ENCODE data around the gene CRB1.

Gene CRB1

GRCh38 chr1:197424380-197424779 is 156.3 kb downstream of the CRB1 start:
- no peak overlapping the region for H3K4me3 ChIP-seq
- DNase-seq = no peak
- no peak for TF ChIP-seq CTCF (IDR thresholded peaks at IDR 0.05)
- intact Hi-C loops (cut with DNase I; ENCODE audit: low total_unique reads) = no loop called here
- H3K4me1 ChIP-seq = no peaks in the 10 kb centered on the region
- no peaks in the 10 kb centered on the region for H3K36me3 ChIP-seq
- no peaks in the 10 kb centered on the region for H3K27me3 ChIP-seq
- no peak overlapping the region for H3K27ac ChIP-seq
- H3K9me3 ChIP-seq = no peaks in the 10 kb centered on the region

GRCh38 chr1:197429372-197429771 is 161.3 kb downstream of the CRB1 start:
- Histone ChIP-seq H3K36me3 (no peaks in the 10 kb centered on the region), H3K4me1 (no peaks in the 10 kb centered on the region), H3K9me3 (no peaks in the 10 kb centered on the region), H3K27me3 (no peaks in the 10 kb centered on the region), H3K4me3 (no peak overlapping the region), H3K27ac (no peak overlapping the region)
- TF ChIP-seq CTCF (IDR thresholded peaks at IDR 0.05) = no peak
- intact Hi-C loops (cut with DNase I; ENCODE audit: low total_unique reads) = no loop called here
- no peak for DNase-seq

DNA sequence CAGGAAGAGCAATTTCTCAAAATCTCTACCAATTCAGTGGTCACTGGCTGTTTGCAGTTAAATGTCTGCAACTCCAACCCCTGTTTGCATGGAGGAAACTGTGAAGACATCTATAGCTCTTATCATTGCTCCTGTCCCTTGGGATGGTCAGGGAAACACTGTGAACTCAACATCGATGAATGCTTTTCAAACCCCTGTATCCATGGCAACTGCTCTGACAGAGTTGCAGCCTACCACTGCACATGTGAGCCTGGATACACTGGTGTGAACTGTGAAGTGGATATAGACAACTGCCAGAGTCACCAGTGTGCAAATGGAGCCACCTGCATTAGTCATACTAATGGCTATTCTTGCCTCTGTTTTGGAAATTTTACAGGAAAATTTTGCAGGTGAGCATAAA is 167.2 kb downstream of the CRB1 start:
- H3K36me3 ChIP-seq = no peaks in the 10 kb centered on the region
- no peaks in the 10 kb centered on the region for H3K27me3 ChIP-seq
- H3K9me3 ChIP-seq = no peaks in the 10 kb centered on the region
- no peak overlapping the region for H3K4me3 ChIP-seq
- DNase-seq = no peak
- intact Hi-C loops (cut with DNase I; ENCODE audit: low total_unique reads) = no loop called here
- TF ChIP-seq CTCF (IDR thresholded peaks at IDR 0.05) = no peak
- H3K27ac ChIP-seq = no peak overlapping the region
- no peaks in the 10 kb centered on the region for H3K4me1 ChIP-seq

DNA sequence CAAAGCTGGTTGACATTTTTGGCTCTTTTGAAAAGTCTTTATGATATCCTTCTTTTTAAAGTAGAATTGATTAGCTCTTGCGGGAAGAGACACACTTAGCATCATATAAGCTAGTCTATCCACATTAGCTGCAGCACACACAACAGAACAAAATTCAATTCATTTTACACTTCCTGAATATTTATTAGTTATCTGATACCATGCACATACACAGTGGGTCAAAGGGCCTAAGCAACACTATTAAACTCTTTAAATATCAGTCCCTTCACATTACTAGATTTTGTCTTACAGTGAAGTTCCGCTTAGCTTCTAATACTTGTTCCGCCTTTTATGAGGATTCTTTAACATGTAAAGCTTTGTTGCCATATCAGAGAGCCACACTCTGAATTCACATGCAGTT is 169.5 kb downstream of the CRB1 start:
- no peak overlapping the region for H3K4me3 ChIP-seq
- intact Hi-C loops (cut with DNase I; ENCODE audit: low total_unique reads) = no loop called here
- TF ChIP-seq CTCF (IDR thresholded peaks at IDR 0.05) = no peak
- no peaks in the 10 kb centered on the region for H3K9me3 ChIP-seq
- no peaks in the 10 kb centered on the region for H3K36me3 ChIP-seq
- no peak for DNase-seq
- H3K27me3 ChIP-seq = no peaks in the 10 kb centered on the region
- H3K4me1 ChIP-seq = peaks cover 0 to 15% (median 2%) of the 10 kb centered on the region in 4 donors
- no peak overlapping the region for H3K27ac ChIP-seq

DNA sequence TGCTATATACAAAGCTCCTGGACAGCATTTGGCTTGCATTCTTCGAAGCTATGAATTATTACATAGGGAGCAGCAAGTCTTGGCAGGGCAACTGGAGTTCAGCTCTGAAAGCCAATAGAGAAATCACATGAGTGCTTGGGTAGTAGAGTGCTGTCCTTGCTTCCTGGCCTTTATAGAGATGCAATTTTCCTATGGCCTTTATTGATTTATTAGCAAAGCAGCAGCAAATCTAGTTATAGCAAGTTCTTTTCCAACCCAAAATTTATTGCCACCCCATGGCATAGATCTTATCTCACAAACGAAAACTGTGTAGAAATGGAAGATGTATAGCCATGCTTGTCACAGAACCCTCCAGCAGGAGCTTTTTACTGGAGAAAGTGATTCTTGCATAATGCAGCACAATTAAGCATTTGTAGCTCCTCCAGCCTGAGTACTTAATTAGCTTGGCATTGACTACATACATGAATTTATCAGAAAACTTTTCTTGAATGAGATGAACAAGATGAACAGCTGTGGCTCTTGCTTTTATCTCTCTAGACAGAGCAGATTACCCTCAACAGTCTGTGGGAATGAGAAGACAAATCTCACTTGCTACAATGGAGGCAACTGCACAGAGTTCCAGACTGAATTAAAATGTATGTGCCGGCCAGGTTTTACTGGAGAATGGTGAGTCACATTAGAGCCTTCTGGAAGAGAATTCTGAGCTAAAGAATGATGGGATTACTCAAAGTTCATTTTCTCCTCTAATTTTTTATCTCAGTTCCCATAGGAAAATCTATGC is 170.1 kb downstream of the CRB1 start:
- H3K4me3 ChIP-seq = no peak overlapping the region
- intact Hi-C loops (cut with DNase I; ENCODE audit: low total_unique reads) = no loop called here
- TF ChIP-seq CTCF (IDR thresholded peaks at IDR 0.05) = no peak
- no peaks in the 10 kb centered on the region for H3K27me3 ChIP-seq
- H3K9me3 ChIP-seq = no peaks in the 10 kb centered on the region
- DNase-seq = no peak
- no peak overlapping the region for H3K27ac ChIP-seq
- H3K4me1 ChIP-seq = peaks cover 0 to 15% (median 2%) of the 10 kb centered on the region in 4 donors
- H3K36me3 ChIP-seq = no peaks in the 10 kb centered on the region
